ENCODE data around the gene DUSP7.

The DUSP7 gene

GRCh38 chr3:52023860-52024764 is 32.3 kb downstream of the DUSP7 start:
- Histone ChIP-seq H3K36me3 (ENCODE audit: control insufficient read depth, insufficient read depth, low read length) (no peaks in the 10 kb centered on the region), H3K4me3 (ENCODE audit: low read depth, low read length) (no peak overlapping the region), H3K9ac (ENCODE audit: low read depth, low read length) (no peak overlapping the region), H3K27ac (ENCODE audit: low read depth, low read length) (no peak overlapping the region), H3K9me3 (ENCODE audit: control insufficient read depth, insufficient read depth, low read length) (no peaks in the 10 kb centered on the region), H3K27me3 (ENCODE audit: control insufficient read depth, insufficient read depth, low read length) (no peaks in the 10 kb centered on the region), H3K4me1 (ENCODE audit: control insufficient read depth, insufficient read depth, low read length) (peaks cover 7% of the 10 kb centered on the region)

GRCh38 chr3:52023101-52023770 is 33.1 kb downstream of the DUSP7 start:
- Histone ChIP-seq H3K9me3 (ENCODE audit: control insufficient read depth, insufficient read depth, low read length) (no peaks in the 10 kb centered on the region), H3K9ac (ENCODE audit: low read depth, low read length) (no peak overlapping the region), H3K27me3 (ENCODE audit: control insufficient read depth, insufficient read depth, low read length) (no peaks in the 10 kb centered on the region), H3K4me1 (ENCODE audit: control insufficient read depth, insufficient read depth, low read length) (peaks cover 7% of the 10 kb centered on the region), H3K27ac (ENCODE audit: low read depth, low read length) (no peak overlapping the region), H3K4me3 (ENCODE audit: low read depth, low read length) (no peak overlapping the region), H3K36me3 (ENCODE audit: control insufficient read depth, insufficient read depth, low read length) (no peaks in the 10 kb centered on the region)

GRCh38 chr3:52022323-52023100 is 33.9 kb downstream of the DUSP7 start:
- peaks cover 7% of the 10 kb centered on the region for H3K4me1 ChIP-seq (ENCODE audit: control insufficient read depth, insufficient read depth, low read length)
- H3K27ac ChIP-seq (ENCODE audit: low read depth, low read length) = no peak overlapping the region
- H3K36me3 ChIP-seq (ENCODE audit: control insufficient read depth, insufficient read depth, low read length) = no peaks in the 10 kb centered on the region
- no peak overlapping the region for H3K9ac ChIP-seq (ENCODE audit: low read depth, low read length)
- no peaks in the 10 kb centered on the region for H3K27me3 ChIP-seq (ENCODE audit: control insufficient read depth, insufficient read depth, low read length)
- no peaks in the 10 kb centered on the region for H3K9me3 ChIP-seq (ENCODE audit: control insufficient read depth, insufficient read depth, low read length)
- no peak overlapping the region for H3K4me3 ChIP-seq (ENCODE audit: low read depth, low read length)

- H3K27me3 ChIP-seq (ENCODE audit: control insufficient read depth, insufficient read depth, low read length) = no peaks in the 10 kb centered on the region
- no peaks in the 10 kb centered on the region for H3K36me3 ChIP-seq (ENCODE audit: control insufficient read depth, insufficient read depth, low read length)
- H3K4me1 ChIP-seq (ENCODE audit: control insufficient read depth, insufficient read depth, low read length) = peaks cover 7% of the 10 kb centered on the region
- no peaks in the 10 kb centered on the region for H3K9me3 ChIP-seq (ENCODE audit: control insufficient read depth, insufficient read depth, low read length)
- no peak overlapping the region for H3K4me3 ChIP-seq (ENCODE audit: low read depth, low read length)
- H3K9ac ChIP-seq (ENCODE audit: low read depth, low read length) = no peak overlapping the region
- H3K27ac ChIP-seq (ENCODE audit: low read depth, low read length) = no peak overlapping the region
Observed at GRCh38 chr3:52021489-52022268, 34.7 kb downstream of the DUSP7 start.

GRCh38 chr3:52020796-52021195 is 35.6 kb downstream of the DUSP7 start:
- H3K9me3 ChIP-seq (ENCODE audit: control insufficient read depth, insufficient read depth, low read length) = no peaks in the 10 kb centered on the region
- H3K36me3 ChIP-seq (ENCODE audit: control insufficient read depth, insufficient read depth, low read length) = no peaks in the 10 kb centered on the region
- H3K4me1 ChIP-seq (ENCODE audit: control insufficient read depth, insufficient read depth, low read length) = peaks cover 7% of the 10 kb centered on the region
- H3K27ac ChIP-seq (ENCODE audit: low read depth, low read length) = no peak overlapping the region
- no peak overlapping the region for H3K4me3 ChIP-seq (ENCODE audit: low read depth, low read length)
- H3K27me3 ChIP-seq (ENCODE audit: control insufficient read depth, insufficient read depth, low read length) = no peaks in the 10 kb centered on the region
- H3K9ac ChIP-seq (ENCODE audit: low read depth, low read length) = no peak overlapping the region

- no peak overlapping the region for H3K4me3 ChIP-seq (ENCODE audit: low read depth, low read length)
- H3K4me1 ChIP-seq (ENCODE audit: control insufficient read depth, insufficient read depth, low read length) = peaks cover 7% of the 10 kb centered on the region
- H3K9me3 ChIP-seq (ENCODE audit: control insufficient read depth, insufficient read depth, low read length) = no peaks in the 10 kb centered on the region
- no peaks in the 10 kb centered on the region for H3K27me3 ChIP-seq (ENCODE audit: control insufficient read depth, insufficient read depth, low read length)
- H3K36me3 ChIP-seq (ENCODE audit: control insufficient read depth, insufficient read depth, low read length) = no peaks in the 10 kb centered on the region
- H3K27ac ChIP-seq (ENCODE audit: low read depth, low read length) = no peak overlapping the region
- no peak overlapping the region for H3K9ac ChIP-seq (ENCODE audit: low read depth, low read length)
Observed at GRCh38 chr3:52019352-52020080, 36.9 kb downstream of the DUSP7 start.

GRCh38 chr3:52018319-52019000 is 37.9 kb downstream of the DUSP7 start:
- Histone ChIP-seq H3K9me3 (ENCODE audit: control insufficient read depth, insufficient read depth, low read length) (no peaks in the 10 kb centered on the region), H3K27ac (ENCODE audit: low read depth, low read length) (no peak overlapping the region), H3K4me1 (ENCODE audit: control insufficient read depth, insufficient read depth, low read length) (peaks cover 7% of the 10 kb centered on the region), H3K4me3 (ENCODE audit: low read depth, low read length) (no peak overlapping the region), H3K36me3 (ENCODE audit: control insufficient read depth, insufficient read depth, low read length) (no peaks in the 10 kb centered on the region), H3K9ac (ENCODE audit: low read depth, low read length) (no peak overlapping the region), H3K27me3 (ENCODE audit: control insufficient read depth, insufficient read depth, low read length) (no peaks in the 10 kb centered on the region)

GRCh38 chr3:52017586-52017985 is 38.8 kb downstream of the DUSP7 start:
- H3K27ac ChIP-seq (ENCODE audit: low read depth, low read length) = no peak overlapping the region
- no peak overlapping the region for H3K4me3 ChIP-seq (ENCODE audit: low read depth, low read length)
- no peaks in the 10 kb centered on the region for H3K27me3 ChIP-seq (ENCODE audit: control insufficient read depth, insufficient read depth, low read length)
- H3K36me3 ChIP-seq (ENCODE audit: control insufficient read depth, insufficient read depth, low read length) = no peaks in the 10 kb centered on the region
- peaks cover 1% of the 10 kb centered on the region for H3K4me1 ChIP-seq (ENCODE audit: control insufficient read depth, insufficient read depth, low read length)
- no peaks in the 10 kb centered on the region for H3K9me3 ChIP-seq (ENCODE audit: control insufficient read depth, insufficient read depth, low read length)
- no peak overlapping the region for H3K9ac ChIP-seq (ENCODE audit: low read depth, low read length)

GRCh38 chr3:52015438-52016228 is 40.7 kb downstream of the DUSP7 start:
- no peaks in the 10 kb centered on the region for H3K4me1 ChIP-seq (ENCODE audit: control insufficient read depth, insufficient read depth, low read length)
- no peaks in the 10 kb centered on the region for H3K27me3 ChIP-seq (ENCODE audit: control insufficient read depth, insufficient read depth, low read length)
- no peaks in the 10 kb centered on the region for H3K9me3 ChIP-seq (ENCODE audit: control insufficient read depth, insufficient read depth, low read length)
- no peak overlapping the region for H3K27ac ChIP-seq (ENCODE audit: low read depth, low read length)
- H3K4me3 ChIP-seq (ENCODE audit: low read depth, low read length) = no peak overlapping the region
- no peak overlapping the region for H3K9ac ChIP-seq (ENCODE audit: low read depth, low read length)
- no peaks in the 10 kb centered on the region for H3K36me3 ChIP-seq (ENCODE audit: control insufficient read depth, insufficient read depth, low read length)
